ENCODE data around the gene ETS2. TPM values are rescaled to one million over a fixed set of nuclear protein-coding genes. Genes with fewer than 3 reads are reported as not detected.

Gene ETS2
- total and polyA plus RNA-seq, 2 of the 8 experiments (the other 6 are each of a cell fraction or from before 2014, with no cell fraction given), result 11.0 to 45.1 TPM

DNA sequence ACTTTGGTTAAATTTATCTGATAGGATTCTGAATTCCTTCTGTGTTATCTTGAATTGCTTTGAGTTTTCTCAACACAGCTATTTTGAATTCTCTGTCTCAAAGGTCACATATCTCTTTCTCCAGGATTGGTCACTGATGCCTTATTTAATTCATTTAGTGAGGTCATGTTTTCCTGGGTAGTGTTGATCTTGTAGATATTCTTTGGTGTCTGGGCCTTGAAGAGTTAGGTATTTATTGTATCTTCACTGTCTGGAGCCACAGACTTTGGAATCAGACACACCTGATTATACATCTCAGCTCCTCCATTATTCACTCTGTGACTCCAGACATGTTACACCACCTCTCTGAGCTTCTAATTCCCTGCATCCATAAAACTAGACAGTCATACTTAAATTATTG lies 34.2 kb upstream of the ETS2 start (continued):
- TF ChIP-seq, protein P1, sequence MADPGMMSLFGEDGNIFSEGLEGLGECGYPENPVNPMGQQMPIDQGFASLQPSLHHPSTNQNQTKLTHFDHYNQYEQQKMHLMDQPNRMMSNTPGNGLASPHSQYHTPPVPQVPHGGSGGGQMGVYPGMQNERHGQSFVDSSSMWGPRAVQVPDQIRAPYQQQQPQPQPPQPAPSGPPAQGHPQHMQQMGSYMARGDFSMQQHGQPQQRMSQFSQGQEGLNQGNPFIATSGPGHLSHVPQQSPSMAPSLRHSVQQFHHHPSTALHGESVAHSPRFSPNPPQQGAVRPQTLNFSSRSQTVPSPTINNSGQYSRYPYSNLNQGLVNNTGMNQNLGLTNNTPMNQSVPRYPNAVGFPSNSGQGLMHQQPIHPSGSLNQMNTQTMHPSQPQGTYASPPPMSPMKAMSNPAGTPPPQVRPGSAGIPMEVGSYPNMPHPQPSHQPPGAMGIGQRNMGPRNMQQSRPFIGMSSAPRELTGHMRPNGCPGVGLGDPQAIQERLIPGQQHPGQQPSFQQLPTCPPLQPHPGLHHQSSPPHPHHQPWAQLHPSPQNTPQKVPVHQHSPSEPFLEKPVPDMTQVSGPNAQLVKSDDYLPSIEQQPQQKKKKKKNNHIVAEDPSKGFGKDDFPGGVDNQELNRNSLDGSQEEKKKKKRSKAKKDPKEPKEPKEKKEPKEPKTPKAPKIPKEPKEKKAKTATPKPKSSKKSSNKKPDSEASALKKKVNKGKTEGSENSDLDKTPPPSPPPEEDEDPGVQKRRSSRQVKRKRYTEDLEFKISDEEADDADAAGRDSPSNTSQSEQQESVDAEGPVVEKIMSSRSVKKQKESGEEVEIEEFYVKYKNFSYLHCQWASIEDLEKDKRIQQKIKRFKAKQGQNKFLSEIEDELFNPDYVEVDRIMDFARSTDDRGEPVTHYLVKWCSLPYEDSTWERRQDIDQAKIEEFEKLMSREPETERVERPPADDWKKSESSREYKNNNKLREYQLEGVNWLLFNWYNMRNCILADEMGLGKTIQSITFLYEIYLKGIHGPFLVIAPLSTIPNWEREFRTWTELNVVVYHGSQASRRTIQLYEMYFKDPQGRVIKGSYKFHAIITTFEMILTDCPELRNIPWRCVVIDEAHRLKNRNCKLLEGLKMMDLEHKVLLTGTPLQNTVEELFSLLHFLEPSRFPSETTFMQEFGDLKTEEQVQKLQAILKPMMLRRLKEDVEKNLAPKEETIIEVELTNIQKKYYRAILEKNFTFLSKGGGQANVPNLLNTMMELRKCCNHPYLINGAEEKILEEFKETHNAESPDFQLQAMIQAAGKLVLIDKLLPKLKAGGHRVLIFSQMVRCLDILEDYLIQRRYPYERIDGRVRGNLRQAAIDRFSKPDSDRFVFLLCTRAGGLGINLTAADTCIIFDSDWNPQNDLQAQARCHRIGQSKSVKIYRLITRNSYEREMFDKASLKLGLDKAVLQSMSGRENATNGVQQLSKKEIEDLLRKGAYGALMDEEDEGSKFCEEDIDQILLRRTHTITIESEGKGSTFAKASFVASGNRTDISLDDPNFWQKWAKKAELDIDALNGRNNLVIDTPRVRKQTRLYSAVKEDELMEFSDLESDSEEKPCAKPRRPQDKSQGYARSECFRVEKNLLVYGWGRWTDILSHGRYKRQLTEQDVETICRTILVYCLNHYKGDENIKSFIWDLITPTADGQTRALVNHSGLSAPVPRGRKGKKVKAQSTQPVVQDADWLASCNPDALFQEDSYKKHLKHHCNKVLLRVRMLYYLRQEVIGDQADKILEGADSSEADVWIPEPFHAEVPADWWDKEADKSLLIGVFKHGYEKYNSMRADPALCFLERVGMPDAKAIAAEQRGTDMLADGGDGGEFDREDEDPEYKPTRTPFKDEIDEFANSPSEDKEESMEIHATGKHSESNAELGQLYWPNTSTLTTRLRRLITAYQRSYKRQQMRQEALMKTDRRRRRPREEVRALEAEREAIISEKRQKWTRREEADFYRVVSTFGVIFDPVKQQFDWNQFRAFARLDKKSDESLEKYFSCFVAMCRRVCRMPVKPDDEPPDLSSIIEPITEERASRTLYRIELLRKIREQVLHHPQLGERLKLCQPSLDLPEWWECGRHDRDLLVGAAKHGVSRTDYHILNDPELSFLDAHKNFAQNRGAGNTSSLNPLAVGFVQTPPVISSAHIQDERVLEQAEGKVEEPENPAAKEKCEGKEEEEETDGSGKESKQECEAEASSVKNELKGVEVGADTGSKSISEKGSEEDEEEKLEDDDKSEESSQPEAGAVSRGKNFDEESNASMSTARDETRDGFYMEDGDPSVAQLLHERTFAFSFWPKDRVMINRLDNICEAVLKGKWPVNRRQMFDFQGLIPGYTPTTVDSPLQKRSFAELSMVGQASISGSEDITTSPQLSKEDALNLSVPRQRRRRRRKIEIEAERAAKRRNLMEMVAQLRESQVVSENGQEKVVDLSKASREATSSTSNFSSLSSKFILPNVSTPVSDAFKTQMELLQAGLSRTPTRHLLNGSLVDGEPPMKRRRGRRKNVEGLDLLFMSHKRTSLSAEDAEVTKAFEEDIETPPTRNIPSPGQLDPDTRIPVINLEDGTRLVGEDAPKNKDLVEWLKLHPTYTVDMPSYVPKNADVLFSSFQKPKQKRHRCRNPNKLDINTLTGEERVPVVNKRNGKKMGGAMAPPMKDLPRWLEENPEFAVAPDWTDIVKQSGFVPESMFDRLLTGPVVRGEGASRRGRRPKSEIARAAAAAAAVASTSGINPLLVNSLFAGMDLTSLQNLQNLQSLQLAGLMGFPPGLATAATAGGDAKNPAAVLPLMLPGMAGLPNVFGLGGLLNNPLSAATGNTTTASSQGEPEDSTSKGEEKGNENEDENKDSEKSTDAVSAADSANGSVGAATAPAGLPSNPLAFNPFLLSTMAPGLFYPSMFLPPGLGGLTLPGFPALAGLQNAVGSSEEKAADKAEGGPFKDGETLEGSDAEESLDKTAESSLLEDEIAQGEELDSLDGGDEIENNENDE (IDR thresholded peaks at IDR 0.05; ENCODE audit: insufficient replicate concordance, low read length), result no peak
- no peak for TF ChIP-seq ASH2L (IDR thresholded peaks at IDR 0.05; ENCODE audit: low read length)
